Stimulated activated CD8-positive, alpha-beta memory T cell treated with anti-CD3 and anti-CD28 coated beads, Interleukin-12 subunit alpha, Interleukin-12 subunit beta, amount 100 ng/mL, for 4 hours (primary cell): ENCODE measurements around the gene TMEM132A.
"Not testable (repeated sequence)": the region's sequence is repeated elsewhere in the genome, so short reads cannot be mapped to it uniquely, and the experiment has no call there.

Experiments used
- DNase-seq: peaks from one replicate; pipeline ENCODE4 v3.0.0-alpha.2; 2020; ENCODE audit warnings: low read depth

Gene TMEM132A

DNA sequence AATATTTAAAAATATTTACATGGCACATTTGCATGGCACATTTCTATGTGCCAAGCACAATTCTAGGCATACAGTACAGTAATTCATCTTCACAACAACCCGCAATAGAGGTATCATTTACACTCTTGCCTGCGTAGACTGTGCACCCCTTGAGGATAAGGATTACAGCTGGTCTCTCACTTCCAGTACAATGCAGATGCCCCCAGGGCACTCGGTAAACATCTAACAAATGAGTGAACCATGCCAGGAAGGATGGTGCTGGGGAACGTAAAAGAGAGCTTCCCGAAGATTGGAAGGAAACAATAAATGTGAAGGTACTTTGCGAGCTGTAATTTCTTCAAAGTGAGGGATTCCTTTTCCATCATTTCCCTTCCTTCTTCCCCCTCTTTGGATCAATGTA lies 19.2 kb upstream of the TMEM132A start:
- no peak for DNase-seq

GRCh38 chr11:60905551-60906113 lies 18.6 kb upstream of the TMEM132A start:
- no peak for DNase-seq

GRCh38 chr11:60906132-60906972 lies 17.9 kb upstream of the TMEM132A start, which contains the start of gene PRPF19:
Gene PRPF19 (minus strand): TSS chr11:60906585. CDS start chr11:60906382, 203 bp downstream.
- peak; percentile 95 for DNase-seq

GRCh38 chr11:60908803-60909202 lies 15.5 kb upstream of the TMEM132A start:
- no peak for DNase-seq

GRCh38 chr11:60909680-60910280 lies 14.5 kb upstream of the TMEM132A start:
- not testable (repeated sequence) for DNase-seq

DNA sequence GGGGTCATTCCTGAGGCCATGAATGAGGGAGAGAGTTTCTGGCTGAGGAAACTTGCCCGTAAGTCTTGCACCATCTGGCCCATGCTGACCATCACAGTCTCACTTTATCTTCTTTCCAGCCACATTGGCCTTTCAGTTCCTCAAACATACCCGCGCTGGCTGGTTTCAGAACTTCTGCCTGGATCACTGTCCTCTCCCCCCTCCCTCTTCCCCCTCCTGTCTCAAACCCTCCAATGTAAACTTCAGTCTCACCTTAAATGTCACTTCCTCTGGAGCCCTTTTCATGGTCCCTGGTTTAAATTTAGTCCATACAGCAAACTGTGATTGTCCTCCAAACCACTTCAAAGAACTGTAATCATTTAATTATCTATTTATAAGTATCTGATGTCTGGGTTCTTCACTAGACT lies 14.0 kb upstream of the TMEM132A start:
- DNase-seq: no peak

DNA sequence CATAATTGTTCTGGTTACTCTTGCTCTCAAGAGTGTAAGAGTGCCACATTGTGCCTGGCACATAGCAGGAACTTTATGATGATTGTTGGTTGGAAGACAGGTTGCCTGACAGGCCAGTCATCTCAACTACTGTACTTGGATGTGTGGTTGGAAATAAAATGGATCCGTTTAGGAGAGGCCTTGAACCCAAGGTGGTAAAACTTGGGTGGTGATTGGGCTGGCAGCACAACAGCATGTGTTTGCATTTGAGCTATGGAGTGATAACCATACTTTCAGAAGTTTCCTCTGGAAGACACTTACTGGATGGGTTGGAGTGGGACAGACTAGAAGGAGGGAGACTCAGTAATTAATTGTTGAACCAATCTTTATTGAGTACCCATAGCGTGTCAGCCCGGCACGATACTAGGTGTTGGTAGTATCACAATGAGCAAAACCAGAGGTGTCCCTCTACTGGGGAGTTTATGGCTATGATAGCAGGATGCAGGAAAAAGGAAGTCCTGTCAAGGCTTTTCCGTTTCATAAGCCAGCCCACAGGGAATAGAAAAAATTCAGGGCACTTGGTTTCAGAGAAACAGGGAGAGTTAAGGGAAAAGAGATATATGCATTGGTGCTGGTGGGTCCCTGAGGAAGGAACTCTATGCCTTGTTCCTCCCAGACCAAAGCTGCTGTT lies 13.4 kb upstream of the TMEM132A start:
- DNase-seq: no peak

DNA sequence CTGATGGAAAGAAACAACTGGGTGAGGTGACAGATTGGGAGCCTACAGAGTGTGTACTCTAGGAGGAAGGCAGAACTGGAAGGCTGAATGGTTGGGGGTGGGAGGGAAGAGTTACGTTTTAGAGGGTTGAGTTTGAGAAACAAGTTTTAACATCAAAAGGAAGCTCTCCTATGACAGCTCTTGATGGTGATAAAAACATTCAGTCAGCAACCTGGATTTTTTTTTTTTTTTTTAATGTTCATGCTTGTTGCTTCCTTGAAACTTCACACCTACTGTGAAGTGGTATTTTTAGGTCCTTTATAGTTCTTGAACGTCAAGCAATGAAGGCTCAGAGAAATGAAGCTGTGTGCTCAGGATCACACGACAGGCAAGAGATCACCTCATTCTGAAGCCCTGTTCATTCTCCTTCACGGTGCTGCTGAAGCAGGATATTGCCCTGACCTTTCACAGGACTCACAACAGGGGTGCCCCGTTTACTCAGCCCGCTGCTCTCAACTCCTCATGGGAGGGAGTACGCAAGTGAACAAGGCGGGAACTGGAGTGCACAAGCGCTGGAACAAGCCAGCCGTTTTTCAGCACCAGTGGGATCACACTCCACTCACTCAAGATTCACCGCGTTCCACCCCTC lies 11.9 kb upstream of the TMEM132A start:
- no peak for DNase-seq

GRCh38 chr11:60912851-60913528 lies 11.3 kb upstream of the TMEM132A start:
- no peak for DNase-seq

DNA sequence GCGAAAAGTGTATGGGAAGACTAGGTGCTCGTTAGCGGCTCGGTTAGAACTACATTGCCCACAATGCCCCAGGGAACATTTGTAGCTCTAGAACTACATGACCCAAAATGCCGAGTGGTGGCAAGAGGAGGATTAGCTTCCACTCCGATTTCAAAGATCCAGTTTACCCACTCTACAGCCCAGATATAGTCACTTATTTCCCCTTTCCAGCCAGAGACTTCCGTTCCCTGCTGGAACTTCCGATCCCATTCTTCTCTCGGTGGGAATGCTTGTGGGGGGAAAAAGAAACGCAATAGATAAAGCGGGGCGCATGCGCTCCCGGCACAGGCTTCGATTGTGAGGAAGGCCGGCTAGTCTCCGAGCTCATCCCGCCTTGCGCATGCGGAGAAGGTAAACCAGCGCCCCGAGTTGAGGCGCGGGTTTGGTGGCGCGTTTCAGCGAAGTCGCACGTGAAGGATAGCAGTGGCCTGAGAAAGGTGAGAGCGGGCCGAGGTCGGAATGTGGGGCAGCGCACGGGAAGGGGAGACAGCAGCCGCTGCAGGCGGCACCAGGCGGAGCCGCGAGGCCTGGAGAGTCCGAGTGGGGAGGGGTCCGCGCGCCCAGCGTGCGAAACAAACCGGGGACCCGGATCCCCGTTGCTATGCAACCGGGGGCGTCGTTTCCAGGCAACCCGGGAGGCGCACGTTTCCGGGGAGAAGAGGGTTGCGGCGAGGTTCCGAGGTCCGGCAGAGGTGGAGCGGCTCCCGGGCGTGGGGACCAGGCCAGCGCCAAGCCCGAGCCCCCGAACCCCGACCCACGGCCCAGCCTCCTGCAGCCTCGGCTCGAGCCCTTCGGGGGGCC lies 10.2 kb upstream of the TMEM132A start, which contains the start of gene TMEM109:
Gene TMEM109, plus strand, starts transcription at position 366 of the 840 bp plus-strand sequence. CDS start 5,536 bp downstream, outside the sequence.
- DNase-seq: peak; percentile 74

GRCh38 chr11:60914633-60915247 lies 9.5 kb upstream of the TMEM132A start:
- no peak for DNase-seq

DNA sequence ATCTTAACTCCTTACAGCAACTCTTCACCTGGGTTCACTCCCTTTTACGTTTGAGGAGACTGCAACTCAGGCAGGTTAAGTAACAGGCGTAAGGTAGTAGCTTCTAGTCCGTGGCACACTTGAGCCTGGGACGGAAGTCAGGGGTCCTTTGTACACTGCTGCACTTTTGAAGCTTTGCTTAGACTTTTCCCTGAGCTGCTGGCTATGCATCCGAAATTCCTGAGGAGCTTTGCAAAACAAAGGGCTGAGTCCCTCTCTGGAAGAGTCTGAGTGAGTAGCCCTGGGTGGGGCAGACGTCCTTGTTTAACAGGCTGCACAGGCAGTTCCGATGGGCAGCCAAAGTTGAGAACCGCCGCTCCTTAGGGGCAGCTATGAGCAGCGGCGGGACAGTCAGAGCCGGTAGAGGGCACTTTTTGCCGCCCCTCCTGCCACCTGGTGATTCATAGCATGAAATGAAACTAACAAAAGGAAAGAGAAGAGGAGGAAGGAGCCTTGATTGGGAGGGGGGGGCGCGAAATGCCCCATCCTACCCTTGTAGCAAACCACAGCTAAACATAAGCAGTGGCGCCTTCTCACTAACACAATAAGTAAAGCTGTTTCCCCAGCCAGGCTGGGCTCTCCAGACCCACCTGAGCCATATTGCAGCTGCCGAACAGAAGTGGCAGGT lies 8.9 kb upstream of the TMEM132A start:
- DNase-seq: peak; percentile 61

- DNase-seq: no peak
These were observed 7.5 kb upstream of the TMEM132A start for GRCh38 chr11:60916669-60917206.

DNA sequence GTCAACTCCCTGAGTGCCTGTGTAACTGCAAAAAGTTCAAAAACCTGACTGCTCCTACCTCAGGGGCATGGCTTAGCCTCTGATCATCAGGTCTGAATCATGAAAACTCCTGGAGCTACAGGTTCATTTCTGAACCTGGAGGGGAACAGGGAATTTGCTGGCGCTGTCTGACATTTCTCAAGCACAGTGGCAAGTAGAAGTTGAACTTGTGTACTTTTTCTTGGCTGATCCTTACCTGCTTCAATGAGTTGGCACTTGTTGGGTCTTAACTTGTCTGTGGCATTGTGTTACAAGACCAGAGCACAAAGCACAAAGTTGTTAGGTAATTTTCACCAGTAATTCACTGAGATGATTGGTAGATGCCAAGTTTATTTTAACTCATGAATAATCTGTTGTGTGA lies 7.0 kb upstream of the TMEM132A start:
- DNase-seq: no peak

DNA sequence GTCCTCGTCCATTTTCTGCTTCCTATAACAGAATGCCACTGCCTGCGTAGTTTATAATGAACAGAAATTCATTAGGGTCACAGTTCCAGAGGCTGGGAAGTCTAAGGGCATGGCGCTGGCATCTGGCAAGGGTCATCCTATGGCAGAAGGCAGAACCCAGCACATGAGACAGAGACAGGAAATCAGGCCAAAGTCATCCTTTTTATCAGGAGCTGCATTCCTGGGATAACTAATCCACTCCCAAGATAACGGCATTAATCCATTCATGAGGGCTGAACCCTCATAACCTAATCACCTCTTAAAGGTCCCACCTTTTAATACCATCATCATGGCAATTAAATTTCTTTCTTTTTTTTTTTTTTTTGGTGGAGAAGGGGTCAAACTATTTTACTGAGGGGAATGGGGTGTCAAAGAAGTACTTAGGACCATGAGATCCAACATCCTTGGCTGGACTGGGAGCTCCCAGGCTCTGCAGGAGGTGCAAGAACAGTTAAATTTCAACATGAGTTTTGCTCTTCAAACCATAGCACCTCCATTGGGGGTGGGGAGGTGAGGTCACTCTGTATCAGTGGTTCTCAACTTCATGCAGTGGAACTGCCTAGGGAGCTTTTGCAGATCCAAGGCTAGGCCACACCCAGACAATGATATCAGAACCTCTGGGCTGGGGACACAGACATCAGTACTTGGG lies 5.9 kb upstream of the TMEM132A start:
- no peak for DNase-seq

DNA sequence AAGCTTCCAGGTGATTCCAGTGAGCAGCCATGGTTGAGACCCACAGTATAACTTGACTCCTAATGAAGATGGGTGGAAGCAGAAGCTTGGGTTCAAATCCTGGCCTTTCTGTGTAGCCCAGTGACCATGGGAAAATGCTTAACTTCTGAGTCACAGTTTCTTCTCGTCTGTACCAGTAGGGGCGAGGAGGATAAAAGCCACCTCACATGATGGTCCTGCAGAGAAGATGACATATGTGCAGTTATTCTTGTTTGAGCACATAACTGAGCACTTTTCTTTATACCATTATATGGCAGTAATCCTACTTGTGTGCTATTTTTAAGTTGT lies 5.4 kb upstream of the TMEM132A start:
- no peak for DNase-seq

GRCh38 chr11:60919320-60919719 lies 4.9 kb upstream of the TMEM132A start:
- no peak for DNase-seq

DNA sequence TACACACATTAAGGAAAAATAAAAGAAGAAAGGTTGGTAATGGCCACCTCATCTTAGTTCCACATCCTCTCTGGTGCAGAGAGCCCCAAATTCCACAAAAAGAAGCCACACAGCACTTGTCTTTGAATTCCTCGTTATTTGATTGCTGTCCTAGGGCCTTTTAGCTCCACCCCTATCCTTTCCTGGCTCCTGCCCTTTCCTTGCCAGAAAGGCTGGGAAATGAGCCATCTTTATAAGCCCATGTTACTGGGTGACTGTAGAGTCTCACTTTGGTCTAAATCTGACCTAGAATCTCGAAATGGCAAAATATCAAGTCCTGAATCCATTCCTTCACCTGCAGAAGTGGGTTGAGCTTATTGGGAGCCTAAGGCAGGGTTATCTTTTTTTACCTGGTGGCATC lies 4.3 kb upstream of the TMEM132A start:
- no peak for DNase-seq

- DNase-seq: no peak
These were observed 3.0 kb upstream of the TMEM132A start for GRCh38 chr11:60921259-60921658.
